ENCODE results near the gene B3GNT7. TPM values are rescaled to one million over a fixed set of nuclear protein-coding genes. Genes with fewer than 3 reads are reported as not detected.
"Not testable (repeated sequence)": the region's sequence is repeated elsewhere in the genome, so short reads cannot be mapped to it uniquely, and the experiment has no call there.

The B3GNT7 gene
- total RNA-seq, 1 donor from 2014 or later = 2.8 TPM

DNA sequence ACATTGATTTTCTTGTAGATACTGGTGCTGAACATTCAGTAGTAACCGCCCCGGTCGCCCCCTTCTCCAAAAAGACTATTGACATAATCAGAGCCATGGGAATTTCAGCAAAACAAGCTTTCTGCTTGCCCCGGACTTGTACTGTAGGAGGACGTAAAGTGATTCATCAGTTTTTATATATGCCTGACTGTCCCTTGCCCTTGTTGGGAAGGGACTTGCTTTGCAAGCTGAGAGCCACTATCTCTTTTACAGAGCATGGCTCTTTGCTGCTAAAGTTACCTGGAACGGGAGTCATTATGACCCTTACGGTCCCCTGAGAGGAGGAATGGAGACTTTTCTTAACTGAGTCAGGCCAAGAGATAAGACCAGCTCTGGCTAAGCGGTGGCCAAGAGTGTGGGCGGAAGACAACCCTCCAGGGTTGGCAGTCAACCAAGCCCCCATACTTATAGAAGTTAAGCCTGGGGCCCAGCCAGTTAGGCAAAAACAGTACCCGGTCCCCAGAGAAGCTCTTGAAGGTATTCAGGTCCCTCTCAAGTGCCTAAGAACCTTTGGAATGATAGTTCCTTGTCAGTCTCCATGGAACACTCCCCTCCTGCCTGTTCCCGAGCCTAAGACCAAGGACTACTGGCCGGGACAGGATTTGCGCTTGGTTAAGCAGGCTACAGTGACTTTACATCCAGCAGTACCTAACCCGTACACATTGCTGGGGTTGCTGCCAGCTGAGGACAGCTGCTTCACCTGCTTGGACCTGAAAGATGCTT is 8.1 kb downstream of the B3GNT7 start:
- not testable (repeated sequence) for DNase-seq

- not testable (repeated sequence) for DNase-seq
Observed at GRCh38 chr2:231404183-231404578, 8.7 kb downstream of the B3GNT7 start.

- DNase-seq = not testable (repeated sequence)
Observed at GRCh38 chr2:231405601-231406367, 10.3 kb downstream of the B3GNT7 start.

DNA sequence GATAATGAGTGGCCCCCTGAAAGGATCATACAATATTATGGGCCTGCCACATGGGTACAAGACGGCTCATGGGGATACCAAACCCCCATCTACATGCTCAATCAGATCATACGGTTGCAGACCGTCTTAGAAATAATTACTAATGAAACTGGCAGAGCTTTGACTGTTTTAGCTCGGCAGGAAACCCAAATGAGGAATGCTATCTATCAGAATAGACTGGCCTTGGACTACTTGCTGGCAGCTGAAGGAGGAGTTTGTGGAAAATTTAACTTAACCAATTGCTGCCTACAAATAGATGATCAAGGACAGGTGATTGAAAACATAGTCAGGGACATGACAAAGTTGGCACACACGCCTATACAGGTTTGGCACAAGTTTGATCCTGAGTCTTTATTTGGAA is 12.2 kb downstream of the B3GNT7 start:
- DNase-seq = not testable (repeated sequence)

- DNase-seq = not testable (repeated sequence)
Observed at GRCh38 chr2:231408304-231408703, 12.8 kb downstream of the B3GNT7 start.

DNA sequence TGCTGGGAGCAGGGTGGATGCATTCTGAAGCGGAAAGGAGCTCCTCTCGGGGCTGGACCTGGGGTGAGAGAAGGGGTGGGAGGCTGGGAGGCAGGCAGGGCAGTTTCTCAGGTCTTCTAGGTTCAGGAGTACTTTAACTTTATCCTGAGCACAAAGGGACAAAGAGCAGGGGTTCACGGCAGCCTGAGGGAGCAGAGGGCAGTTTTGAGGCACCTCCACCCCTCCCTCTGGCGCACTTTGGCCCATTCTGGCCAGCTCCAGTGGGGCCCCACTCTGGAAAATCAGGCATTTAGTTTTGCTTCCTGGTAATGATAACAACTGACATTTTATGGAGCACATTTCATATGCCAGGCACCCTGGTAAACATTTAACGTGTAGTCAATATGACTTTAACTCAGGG is 14.3 kb downstream of the B3GNT7 start:
- no peak for DNase-seq

- no peak for DNase-seq
Observed at GRCh38 chr2:231410293-231411004, 14.9 kb downstream of the B3GNT7 start.

GRCh38 chr2:231411237-231411636 is 15.7 kb downstream of the B3GNT7 start:
- DNase-seq = no peak

DNA sequence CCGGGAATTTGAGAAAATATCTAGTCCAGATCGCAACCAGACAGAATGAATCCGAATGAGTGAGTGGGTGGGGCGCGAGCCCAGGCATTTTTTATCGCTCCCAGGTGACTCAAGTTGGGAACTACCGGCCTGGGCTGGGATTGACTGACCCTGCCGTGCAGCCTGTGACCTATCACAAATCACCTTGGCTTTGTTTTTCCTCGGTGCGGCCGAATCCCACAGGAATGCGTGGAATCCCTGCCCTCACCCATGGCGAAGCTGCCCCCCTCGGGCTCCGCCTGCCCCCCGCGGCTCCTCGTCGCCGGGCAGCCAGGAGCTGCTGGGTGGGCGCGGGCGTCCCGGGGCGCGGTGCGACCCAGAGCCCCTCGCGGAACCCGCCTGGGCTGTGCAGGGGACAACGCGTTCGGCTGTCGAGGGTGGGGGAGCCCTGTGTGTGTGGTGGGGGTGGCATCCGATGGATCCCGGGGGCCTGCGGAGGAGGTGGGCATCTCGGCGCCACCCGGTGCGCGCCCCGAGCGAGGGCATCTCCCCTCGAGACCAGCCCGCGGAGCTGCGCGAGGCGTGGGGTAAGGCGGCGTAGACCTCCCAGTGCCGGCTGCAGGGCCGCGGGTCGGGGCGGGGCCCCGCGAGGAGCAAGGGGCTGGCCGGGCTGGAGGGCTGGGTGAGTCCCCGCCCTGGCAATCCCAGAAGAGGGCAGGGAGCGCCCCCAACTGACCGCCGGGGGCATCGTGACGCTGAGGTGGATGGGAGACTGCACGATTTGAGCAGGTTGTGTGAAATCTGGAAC is 16.5 kb downstream of the B3GNT7 start:
- DNase-seq = peak; percentile 91

- no peak for DNase-seq
Observed at GRCh38 chr2:231412618-231412963, 17.1 kb downstream of the B3GNT7 start.

- no peak for DNase-seq
Observed at GRCh38 chr2:231413456-231413855, 17.9 kb downstream of the B3GNT7 start.

- DNase-seq = no peak
Observed at GRCh38 chr2:231413921-231414476, 18.5 kb downstream of the B3GNT7 start.

- DNase-seq = no peak
Observed at GRCh38 chr2:231415029-231415428, 19.5 kb downstream of the B3GNT7 start.

DNA sequence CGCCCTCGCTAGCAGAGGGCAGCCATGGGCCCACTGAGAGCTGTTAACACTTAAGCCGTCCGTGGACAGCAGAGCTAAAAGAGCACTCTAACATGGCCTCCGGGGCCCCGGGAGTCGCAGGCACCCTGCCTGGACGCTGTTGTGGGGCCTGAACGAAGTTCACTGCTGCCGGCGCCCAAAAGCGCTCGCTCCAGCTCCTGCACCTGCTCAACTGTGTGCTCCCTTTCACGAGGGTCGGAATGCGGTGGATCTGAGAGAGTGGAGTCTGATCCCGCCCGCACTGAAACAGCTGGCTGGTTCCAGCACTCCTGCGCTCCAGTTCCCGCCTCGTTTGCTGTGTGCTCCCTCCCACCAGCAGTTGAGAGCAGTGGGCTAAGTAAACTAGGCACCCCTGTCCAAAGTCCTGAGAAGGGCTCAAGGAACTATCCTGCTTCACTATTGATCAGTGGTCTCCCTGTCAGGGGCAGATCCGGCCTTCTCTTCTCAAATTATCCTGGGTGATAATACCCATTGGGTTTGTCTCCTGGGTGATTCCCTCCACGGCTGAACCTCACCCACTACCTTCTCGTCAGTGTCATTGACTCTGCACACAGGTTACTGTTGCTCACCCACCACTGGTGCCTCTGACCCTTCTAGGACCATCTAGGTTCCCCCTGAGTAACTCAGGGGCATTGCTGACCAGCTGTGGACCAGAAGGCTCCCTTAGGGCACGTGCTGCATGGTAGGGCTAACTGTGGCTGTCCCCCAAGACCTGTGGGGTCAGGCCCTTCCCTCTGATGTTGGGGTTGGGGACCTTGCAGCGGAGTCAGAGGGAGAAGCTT is 23.5 kb downstream of the B3GNT7 start:
- no peak for DNase-seq

DNA sequence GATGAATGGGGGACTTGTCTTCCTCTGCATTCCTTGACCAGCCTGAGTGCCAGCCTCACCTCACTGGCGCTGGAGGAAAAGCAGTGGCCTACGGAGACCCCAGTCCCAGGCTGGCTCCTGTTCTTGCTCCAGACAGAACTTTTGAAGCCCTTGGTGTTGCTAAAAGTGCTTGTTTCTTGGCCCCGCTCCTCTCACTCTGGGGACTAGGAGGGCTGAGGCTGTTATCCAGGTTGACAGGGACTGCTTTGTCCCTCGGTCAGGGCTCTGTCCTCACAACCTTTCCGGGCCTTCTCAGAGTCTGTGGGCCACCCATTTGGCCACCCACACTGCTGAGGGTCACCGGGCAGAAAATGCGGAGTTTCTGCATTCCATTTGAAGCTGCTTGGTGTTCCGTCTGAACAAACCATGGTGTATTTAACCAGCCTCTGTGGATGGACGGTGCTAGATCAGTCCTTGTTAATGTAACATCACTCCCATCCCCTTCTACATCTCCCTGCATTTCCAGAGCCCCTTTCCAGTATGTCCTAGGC is 25.6 kb downstream of the B3GNT7 start:
- DNase-seq = no peak

GRCh38 chr2:231422056-231422455 is 26.5 kb downstream of the B3GNT7 start:
- no peak for DNase-seq

DNA sequence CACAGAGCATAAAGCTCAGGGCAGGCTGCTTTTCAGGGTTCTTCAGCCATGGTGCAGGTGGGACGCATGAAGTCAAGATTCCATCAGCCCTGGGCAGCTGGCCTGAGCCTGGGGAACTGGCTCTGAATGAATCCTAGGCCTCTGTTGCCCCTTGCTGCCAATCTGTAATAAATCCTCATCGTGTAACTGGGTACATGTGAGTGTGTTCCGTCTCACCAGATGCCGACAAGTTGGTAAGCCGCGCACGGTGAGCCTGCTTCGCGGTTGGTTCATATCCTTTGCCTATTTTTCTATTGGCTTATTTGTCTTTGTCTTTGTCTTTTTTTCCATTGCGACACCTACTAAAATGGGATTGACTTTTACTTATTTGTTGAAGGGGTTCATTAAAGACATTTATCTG is 27.7 kb downstream of the B3GNT7 start:
- no peak for DNase-seq

GRCh38 chr2:231425291-231425810 is 29.8 kb downstream of the B3GNT7 start:
- DNase-seq = no peak

GRCh38 chr2:231425811-231426703 is 30.5 kb downstream of the B3GNT7 start:
- no peak for DNase-seq

All from tongue (tissue), 2 donors.